ENCODE data around the gene STEAP1.

The STEAP1 gene

GRCh38 chr7:90190995-90191394, 36.7 kb downstream of the STEAP1 start:
- TF ChIP-seq CTCF (IDR thresholded peaks at IDR 0.05; ENCODE audit: control insufficient read depth, extremely low read depth, insufficient read depth) = no peak
- no peak for DNase-seq (ENCODE audit: low read depth)
- no peak overlapping the region for H3K4me3 ChIP-seq (ENCODE audit: low read depth, low read length)

DNA sequence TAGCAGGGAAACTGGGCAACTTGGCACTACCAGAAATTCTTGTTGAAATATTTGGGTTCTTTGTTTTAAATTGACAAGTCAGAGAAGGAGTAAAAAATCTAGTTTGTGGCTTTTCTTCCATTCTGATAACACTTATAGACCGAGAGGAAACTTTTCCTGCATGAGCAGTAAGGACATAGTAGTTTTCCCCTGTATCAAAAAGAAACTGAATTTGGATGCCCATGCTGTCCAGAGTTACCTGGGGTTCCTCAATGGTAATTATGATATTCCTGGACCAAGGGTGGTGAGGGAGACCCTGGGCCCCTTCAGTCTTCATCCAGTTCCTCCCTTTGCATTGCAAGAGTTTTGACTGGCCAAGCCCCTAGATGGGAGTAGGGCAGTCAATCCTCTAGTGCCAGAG, 37.4 kb downstream of the STEAP1 start:
- TF ChIP-seq CTCF (IDR thresholded peaks at IDR 0.05; ENCODE audit: control insufficient read depth, extremely low read depth, insufficient read depth) = no peak
- DNase-seq (ENCODE audit: low read depth) = no peak
- H3K4me3 ChIP-seq (ENCODE audit: low read depth, low read length) = no peak overlapping the region

DNA sequence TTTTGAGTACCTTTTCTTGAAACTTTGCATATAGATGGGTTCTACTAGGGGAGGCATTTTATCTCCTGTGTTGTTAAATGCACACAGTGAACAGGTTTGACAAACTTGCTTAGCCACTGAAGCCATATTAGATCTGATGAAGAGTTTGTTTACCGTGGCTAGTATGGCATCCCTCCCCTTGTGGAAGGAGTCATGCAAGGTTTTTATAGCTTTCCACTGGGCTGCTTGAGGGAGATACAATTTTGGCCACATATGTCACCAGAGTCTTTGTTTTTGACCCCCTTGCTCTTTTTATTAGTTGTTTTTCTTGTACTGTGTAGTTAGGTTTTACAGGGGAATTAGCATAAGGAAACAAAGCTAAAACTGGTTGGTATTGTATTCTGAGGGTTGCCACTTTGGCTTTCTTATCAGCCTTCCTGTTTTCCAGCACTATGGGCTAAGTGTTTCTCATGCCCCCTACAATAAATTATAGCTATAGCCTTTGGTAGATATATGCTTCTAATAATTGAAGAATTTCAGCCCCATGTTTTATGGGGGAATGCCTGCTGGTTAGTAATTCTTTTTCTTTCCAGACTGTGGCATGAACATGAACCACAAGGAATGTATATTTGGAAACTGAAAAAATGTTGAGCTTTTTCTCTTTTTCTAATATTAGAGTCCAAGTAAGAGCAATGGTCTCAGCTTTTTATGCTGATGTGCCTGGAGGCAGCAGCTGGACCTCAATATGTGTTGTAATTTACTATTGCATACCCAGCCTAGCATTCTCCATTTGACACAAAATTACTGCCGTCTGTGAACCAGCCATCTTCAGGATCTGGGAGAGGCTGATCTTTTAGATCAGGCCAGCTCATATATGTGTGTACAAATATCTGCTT, 38.8 kb downstream of the STEAP1 start:
- DNase-seq (ENCODE audit: low read depth) = peak; percentile 80
- no peak for TF ChIP-seq CTCF (IDR thresholded peaks at IDR 0.05; ENCODE audit: control insufficient read depth, extremely low read depth, insufficient read depth)

DNA sequence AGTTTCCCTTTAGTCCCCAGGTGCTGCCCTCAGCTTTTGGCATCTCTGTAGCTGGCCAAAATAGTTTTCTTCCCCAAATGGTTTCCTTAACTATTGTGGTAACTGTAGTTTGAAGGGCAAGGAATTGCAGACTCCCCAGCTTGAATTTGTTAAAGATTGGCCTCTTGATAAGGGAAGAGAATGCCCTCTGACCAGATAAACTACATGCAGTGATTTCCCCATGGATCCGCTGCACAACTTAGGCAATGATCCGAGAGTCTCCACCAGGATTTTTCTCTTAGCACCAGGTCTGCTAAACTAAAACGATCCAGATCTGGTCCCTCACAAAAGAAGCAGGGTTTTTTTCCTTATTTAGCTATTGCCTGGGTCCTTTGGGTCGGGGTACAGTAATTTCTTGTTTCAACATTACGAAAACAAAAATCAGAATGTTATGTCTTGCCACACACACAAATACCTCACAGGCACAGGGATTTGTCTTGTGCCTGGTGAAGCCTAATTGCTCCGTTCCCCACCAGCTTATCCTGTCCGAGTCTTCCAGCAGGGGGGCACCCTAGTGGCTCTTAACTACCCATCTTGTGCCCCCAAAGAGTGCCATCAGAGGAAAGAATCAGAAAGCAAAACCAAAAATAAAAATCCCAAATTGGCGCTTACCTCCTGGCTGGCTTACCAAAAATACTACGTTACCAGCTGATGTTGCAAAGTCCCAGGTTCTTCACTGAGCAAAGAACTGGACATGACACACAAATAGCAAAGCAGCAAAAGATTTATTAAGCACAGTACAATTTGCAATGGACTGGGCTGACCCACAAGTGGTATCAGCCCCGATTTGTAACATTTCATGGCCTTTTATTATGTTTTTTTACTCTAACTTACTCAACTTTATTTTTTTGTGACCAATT, 40.9 kb downstream of the STEAP1 start:
- no peak overlapping the region for H3K4me3 ChIP-seq (ENCODE audit: low read depth, low read length)
- DNase-seq (ENCODE audit: low read depth) = no peak
- TF ChIP-seq CTCF (IDR thresholded peaks at IDR 0.05; ENCODE audit: control insufficient read depth, extremely low read depth, insufficient read depth) = no peak

More for the DNA sequence above, 38.8 kb downstream of the STEAP1 start:
- H3K4me3 ChIP-seq (ENCODE audit: low read depth, low read length) = no peak overlapping the region

GRCh38 chr7:90201500-90202195, 47.4 kb downstream of the STEAP1 start:
- H3K4me3 ChIP-seq (ENCODE audit: low read depth, low read length) = no peak overlapping the region
- TF ChIP-seq CTCF (IDR thresholded peaks at IDR 0.05; ENCODE audit: control insufficient read depth, extremely low read depth, insufficient read depth) = no peak
- DNase-seq (ENCODE audit: low read depth) = no peak

GRCh38 chr7:90207956-90208355, 53.7 kb downstream of the STEAP1 start:
- H3K4me3 ChIP-seq (ENCODE audit: low read depth, low read length) = no peak overlapping the region
- no peak for TF ChIP-seq CTCF (IDR thresholded peaks at IDR 0.05; ENCODE audit: control insufficient read depth, extremely low read depth, insufficient read depth)
- DNase-seq (ENCODE audit: low read depth) = no peak

All from LNCaP clone FGC (cell line).